NCI-H1930 (cell line): ENCODE results near the gene SERPINA12.

ENCODE experiments used
- DNase-seq, 2 experiments: peaks; one replicate each; lab custom pipeline; 2025; lab: John Stamatoyannopoulos, UW

The SERPINA12 gene

DNA sequence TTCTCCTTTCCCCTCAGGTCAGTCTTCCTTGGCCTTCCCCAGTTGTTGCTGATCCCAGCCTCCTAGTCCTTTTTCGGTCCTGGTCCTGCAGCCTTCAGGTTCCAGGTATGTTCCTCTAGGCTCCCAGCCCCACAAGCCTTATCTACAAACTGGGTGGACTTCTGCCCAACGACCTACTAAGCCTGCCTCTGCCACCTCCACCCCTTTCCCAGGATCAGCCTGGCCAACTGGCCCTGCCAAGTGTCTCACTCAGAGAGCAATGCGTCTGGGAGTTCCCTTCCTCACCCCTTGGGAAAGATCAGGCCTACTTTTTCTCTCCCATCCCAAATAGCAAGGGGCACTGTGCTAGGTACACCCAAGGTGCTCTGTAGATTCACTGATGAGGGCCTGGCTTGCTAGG is at the start of gene SERPINA12:
SERPINA12 (minus strand) TSS at position 114 of the 400 bp plus-strand sequence. CDS start 11,072 bp downstream, outside the sequence.
- no peak for DNase-seq

DNA sequence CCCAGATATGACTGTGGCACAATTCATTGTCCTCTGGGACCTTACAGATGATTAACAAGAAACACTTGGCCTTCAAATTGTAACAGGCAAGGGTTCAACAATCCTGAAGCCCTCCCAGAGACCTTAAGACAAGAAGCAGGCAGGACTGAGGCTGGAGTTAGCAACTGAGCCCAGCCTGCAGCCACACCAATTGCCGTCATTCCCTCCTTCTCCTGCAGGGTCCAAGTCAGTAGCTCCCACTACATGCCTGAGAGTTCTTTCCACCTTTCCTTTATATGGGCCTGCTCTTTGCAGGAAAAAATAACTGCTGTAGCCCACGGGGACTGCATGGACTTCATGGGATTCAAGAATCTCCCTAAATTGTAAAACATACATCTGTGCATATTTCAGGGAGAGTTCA is 49.6 kb upstream of the SERPINA12 start:
- no peak for DNase-seq

GRCh38 chr14:94557327-94557726 is 48.1 kb upstream of the SERPINA12 start:
- DNase-seq, result no peak

GRCh38 chr14:94555991-94556390 is 46.7 kb upstream of the SERPINA12 start:
- no peak for DNase-seq

DNA sequence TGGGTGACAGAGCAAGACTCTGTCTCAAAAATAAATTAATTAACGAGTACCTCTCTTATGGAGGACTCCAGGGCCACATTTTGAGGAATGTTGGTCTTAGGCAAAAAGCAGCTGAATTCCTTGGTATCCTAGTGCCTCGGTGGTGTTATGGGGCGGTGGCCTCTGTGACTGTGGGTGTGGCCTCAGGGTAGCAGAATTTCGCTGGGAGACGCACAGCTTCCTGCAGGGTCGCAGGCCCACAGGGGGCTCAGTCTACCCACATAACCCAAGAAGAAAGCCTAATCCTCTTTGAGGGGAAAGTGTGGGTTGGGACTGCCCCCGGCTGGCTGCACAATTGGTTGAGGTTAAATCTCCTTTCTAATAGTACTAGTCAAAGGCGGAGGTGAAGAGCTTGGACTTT is 40.8 kb upstream of the SERPINA12 start:
- DNase-seq, result no peak

GRCh38 chr14:94548999-94549985 is 40.0 kb upstream of the SERPINA12 start:
- peak in 1 of 2 experiments; percentile 33 for DNase-seq

GRCh38 chr14:94548131-94548998 is 39.1 kb upstream of the SERPINA12 start:
- no peak for DNase-seq

DNA sequence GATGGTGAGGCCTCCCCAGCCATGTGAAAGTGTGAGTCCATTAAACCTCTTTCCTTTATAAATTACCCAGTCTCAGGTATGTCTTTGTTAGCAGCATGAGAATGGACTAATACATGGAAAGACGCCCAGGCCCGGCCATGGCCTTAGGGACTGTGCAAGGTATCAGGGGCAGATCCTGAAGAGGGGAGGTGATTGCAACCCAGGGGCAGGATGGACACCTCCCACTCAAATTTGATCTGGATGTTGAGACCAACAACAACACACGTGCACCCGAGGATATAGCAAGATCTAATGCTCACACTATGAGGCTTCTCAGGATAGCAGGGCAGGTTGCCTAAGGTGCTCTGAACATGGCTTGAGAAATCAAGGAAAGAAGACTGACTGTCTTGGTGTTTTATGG is 38.5 kb upstream of the SERPINA12 start:
- no peak for DNase-seq

DNA sequence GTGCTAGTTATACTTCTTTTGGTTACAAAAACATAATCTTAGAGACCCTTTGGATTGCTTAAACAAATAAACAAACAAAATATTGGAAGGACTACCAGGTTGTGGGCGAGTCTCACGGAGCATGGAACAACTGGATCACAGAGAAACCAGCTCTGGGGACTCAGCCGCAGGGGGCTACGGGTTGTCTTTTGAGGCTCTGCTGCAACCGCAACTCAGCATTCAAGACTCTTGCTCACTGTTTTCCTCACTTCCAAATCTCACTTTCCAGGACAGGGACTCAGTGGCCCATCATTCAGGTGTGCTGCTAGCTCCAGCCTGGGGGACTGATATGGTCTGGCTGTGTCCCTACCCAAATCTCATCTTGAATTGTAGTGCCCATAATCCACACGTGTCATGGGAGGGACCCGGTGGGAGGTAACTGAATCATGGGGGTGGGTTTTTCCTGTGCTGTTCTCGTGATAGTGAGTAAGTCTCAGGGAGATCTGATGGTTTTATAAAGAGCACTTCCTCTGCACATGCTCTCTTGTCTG is 37.9 kb upstream of the SERPINA12 start:
- DNase-seq, result no peak

DNA sequence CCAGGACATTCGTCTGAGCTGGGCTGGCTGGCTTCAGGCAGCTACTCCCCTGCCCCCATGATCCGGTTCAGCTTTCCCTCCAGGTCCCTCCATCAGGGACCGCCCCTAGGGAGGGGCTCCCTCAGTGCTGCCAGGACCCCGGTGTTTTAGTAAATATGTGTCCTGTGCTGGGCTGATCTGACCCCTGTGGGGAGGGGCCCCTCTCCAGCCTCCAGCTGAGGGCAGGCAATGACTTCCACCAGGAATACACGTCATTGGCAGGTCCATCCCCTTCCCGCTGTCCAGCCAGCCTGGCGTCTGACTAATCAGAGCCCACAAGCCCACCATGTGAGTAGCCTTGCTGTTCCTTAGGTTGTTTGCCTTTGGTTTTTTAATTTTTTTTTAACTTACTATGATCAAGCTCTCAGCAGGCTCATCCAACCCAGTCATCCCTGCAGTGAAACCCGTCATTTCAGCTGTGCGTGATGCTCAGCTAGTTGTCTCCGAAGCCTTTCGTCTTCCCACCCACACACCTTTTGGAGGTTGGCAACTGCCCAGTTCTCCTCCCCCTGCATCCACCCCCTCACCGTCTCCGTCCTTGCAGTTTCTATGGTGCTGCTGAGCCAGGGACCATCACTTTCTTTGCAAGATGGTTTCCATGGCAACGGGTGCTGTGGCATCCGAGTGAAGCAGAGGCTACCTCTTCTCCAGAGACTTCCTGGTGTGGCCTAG is 36.0 kb upstream of the SERPINA12 start:
- DNase-seq, result no peak

DNA sequence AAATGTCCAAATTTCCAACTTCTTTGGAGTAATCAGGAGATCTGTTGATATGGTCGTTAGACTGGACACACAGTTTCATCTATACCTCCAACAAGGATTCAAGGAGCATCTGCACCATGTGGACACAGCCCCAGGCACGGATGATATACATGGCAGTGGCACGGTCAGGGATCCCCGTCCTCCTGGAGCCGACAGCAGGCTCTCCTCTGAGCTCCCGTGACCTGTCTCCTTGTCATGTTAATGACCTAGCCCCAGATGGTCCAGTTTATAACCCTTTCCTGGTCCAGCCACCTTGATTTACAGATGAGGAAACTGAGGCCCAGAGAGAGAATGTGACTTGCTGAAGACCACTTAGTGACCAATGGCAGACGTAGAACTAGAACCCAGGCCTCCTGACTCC is 35.5 kb upstream of the SERPINA12 start:
- no peak for DNase-seq

- DNase-seq, result no peak
Observed at GRCh38 chr14:94543449-94544124, 34.3 kb upstream of the SERPINA12 start.

- DNase-seq, result no peak
Observed at GRCh38 chr14:94542811-94543440, 33.7 kb upstream of the SERPINA12 start.

GRCh38 chr14:94542111-94542810 is 33.0 kb upstream of the SERPINA12 start:
- no peak for DNase-seq

GRCh38 chr14:94541234-94541975 is 32.1 kb upstream of the SERPINA12 start:
- no peak for DNase-seq

DNA sequence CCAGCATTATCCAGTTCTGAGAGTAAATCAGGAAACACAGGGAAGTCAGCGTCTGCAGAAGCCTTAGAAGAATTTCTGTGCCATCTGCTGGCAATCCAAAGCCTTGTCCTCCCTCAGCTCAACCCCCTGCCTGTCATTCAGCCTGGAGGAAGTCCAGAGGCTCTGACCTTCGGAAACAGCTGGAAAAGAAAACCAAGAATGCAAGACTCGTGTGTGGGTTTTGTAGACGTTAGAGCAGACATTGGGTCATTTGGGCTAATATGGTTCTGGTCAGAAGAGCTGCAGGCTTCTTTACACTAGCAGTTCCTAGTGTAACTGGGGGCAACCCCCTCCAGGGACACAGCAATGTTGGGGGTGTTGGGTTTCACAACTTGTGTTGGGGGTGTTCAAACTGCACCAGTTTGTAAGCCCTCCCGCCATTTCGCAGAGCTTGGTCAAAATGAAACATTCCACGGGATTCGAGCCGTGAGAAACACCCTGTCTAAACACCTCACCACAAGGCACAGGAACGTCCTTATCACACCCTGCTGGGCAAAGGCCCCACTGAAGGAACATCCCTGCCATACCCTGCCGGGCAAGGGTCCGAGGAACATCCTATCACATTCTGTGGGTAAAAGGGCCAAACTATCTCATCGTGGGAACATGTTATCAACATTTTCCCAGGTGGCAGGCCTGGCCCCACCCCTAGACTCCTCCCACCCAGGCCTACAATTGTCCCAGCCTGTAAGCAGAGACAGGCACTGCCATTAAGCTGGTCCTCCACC is 30.9 kb upstream of the SERPINA12 start:
- DNase-seq, result no peak

DNA sequence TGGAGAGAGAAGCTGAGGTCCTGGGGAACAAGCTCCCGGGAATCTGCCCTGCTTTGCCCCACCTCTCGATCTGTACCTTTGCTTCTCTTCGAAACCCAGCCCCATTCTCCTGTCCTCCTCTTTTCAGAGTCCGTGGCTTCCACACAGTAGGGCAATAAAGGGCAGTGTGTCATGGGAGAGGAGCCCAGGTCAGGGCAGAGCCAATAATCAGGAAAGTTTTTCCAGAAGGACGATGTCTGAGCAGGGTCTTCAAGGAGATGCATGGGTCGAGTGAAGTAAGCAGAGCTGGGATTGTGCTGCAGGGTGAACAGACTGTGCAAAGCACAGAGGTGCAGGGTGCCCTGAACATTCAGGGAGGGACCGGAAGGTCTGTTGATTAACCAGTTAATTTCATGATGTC is 29.9 kb upstream of the SERPINA12 start:
- DNase-seq, result no peak

DNA sequence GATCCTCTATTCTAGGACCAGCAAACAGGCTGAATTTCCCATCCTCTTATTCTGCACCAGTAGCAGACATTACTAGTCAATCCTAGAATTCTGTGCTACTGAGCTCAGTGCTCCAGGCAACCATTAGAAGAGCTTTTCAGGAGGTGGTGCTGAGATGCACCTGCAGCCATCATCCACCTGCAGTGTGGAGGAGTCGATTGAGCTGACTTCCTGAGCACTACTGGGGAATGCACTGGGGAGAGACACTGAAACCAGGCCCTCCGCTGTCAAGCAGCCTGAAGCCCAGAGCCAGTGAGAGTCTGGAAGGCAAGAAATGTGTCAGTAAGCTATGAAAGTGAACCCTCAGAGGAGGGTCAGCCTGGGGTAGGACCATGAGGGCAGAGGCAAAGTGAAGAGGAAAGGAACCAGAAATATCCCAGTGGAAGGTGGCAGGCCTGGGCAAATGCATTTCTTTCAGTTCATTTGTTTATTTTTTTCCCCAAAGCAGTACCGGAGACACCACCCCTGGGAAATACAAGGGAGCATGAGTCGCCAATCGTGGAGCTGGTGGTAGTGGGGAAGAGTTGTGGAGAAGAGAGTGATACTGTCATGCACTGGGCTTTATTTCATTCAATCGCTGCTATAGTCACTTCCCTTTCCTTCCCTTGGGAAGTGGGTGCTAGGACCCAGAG is 28.9 kb upstream of the SERPINA12 start:
- no peak for DNase-seq
